A549 (cell line): ENCODE measurements around the gene SEPTIN10.
"Not testable (repeated sequence)": the region's sequence is repeated elsewhere in the genome, so short reads cannot be mapped to it uniquely, and the experiment has no call there.

Experiments used
- BCL3 ChIP-seq: fragments of >200 bp; sonication (Bioruptor Twin); formaldehyde crosslinking; IDR thresholded peaks from 3 replicates; pipeline ENCODE4 v1.6.1; 2016
- BHLHE40 ChIP-seq: IDR thresholded peaks from 2 replicates; pipeline ENCODE4 v1.6.1; 2012; ENCODE audit warnings: low read depth, low read length, inconsistent platforms
- CEBPB ChIP-seq, 2 experiments: fragments of >200 bp in 1 of 2; sonication (Bioruptor Twin) in 1 of 2; formaldehyde crosslinking in 1 of 2; IDR thresholded peaks; 2 replicates each; pipeline ENCODE4 v1.6.1; 2012 to 2016
- CTCF ChIP-seq: fragments of >200 bp; sonication (Bioruptor Twin); formaldehyde crosslinking; IDR thresholded peaks from 3 replicates; pipeline ENCODE4 v1.5.1; 2016
- GATA3 ChIP-seq: IDR thresholded peaks from 2 replicates; pipeline ENCODE4 v1.6.1; 2012; ENCODE audit warnings: borderline replicate concordance
- HOXA7 ChIP-seq: fragments of 250-450 bp; sonication (Bioruptor Pico); IDR thresholded peaks from 2 replicates; pipeline ENCODE4 v1.5.0; 2020; ENCODE audit warnings: mild to moderate bottlenecking, moderate library complexity
- MAX ChIP-seq: IDR thresholded peaks from 2 replicates; pipeline ENCODE4 v1.6.1; 2012
- POLR2A ChIP-seq: IDR thresholded peaks from 2 replicates; pipeline ENCODE4 v1.6.1; 2012; ENCODE audit warnings: mild to moderate bottlenecking, low read length
- REST ChIP-seq: fragments of 200-600 bp; sonication (generic); IDR thresholded peaks from 2 replicates; pipeline ENCODE4 v1.6.1; 2016; ENCODE audit warnings: antibody characterized with exemption, mild to moderate bottlenecking, moderate library complexity
- SMC3 ChIP-seq: fragments of >200 bp; sonication (Bioruptor Twin); formaldehyde crosslinking; IDR thresholded peaks from 3 replicates; pipeline ENCODE4 v1.6.1; 2018; ENCODE audit warnings: inconsistent platforms

GRCh38 chr2:109577630-109578029 lies 36.1 kb downstream of the SEPTIN10 start:
- not testable (repeated sequence) for TF ChIP-seq POLR2A; CTCF; BHLHE40; REST; BCL3; CEBPB (IDR thresholded peaks at IDR 0.05); MAX; SMC3; GATA3; HOXA7 (CRISPR knock-in tag)
